IgD-negative memory B cell (primary cell): ENCODE data around the gene PPP2R2D. TPM values are rescaled to one million over a fixed set of nuclear protein-coding genes. Genes with fewer than 3 reads are reported as not detected.

Experiments
- H3K27ac Mint-ChIP-seq, 3 donors: one replicate each; pipeline ENCODE4 v1.8.0; 2020 to 2022; ENCODE audit warnings: mild to moderate bottlenecking in 3 of 3, mixed read lengths in 3 of 3, moderate library complexity in 1 of 3
- H3K27me3 Mint-ChIP-seq: one replicate; pipeline ENCODE4 v1.8.0; 2021; ENCODE audit warnings: mixed read lengths
- H3K36me3 Mint-ChIP-seq: one replicate; pipeline ENCODE4 v1.8.0; 2020; ENCODE audit warnings: mild to moderate bottlenecking, mixed read lengths
- H3K4me1 Mint-ChIP-seq, 3 donors: one replicate each; pipeline ENCODE4 v1.8.0; 2020 to 2022; ENCODE audit warnings: mixed read lengths in 3 of 3, mild to moderate bottlenecking in 1 of 3
- H3K4me3 Mint-ChIP-seq, 4 donors: one replicate each; pipeline ENCODE4 v1.8.0; 2020 to 2022; ENCODE audit warnings: mild to moderate bottlenecking in 4 of 4, mixed read lengths in 4 of 4, moderate library complexity in 3 of 4
- H3K9me3 Mint-ChIP-seq, 3 donors: one replicate each; pipeline ENCODE4 v1.8.0; 2020 to 2021; ENCODE audit warnings: mixed read lengths in 3 of 3, mild to moderate bottlenecking in 1 of 3
- polyA plus RNA-seq: library from polyadenylated mRNA; unstranded; fragments of 300-500 nt; fragmentation: Illumina TruSeq; gene quantifications from one replicate; pipeline ENCODE4 v1.2.3, GENCODE V29; 2021

The PPP2R2D gene
- polyA plus RNA-seq, 1 donor from 2014 or later: 17.1 TPM

DNA sequence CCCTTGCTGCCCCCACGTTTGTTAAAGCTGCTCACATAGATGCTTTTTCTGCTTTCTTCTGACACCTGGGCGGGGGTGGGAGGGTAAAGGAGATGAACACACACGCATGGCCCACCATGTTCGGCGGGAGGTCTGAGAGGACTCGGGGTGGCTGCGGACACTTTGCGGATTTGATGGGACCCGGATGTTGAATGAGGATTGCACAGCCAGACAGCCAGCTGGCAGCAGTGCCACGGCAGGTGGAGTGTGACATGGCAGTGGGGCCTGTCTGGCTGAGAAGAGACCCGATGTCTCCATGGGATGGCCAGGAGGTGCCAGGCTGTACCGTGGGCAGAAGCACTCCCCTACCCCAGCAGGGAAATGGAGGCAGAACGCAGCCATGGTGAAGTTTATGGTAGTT, 31.2 kb downstream of the PPP2R2D start:
- no peaks in the 10 kb centered on the region for H3K9me3 Mint-ChIP-seq
- no peaks in the 10 kb centered on the region for H3K27me3 Mint-ChIP-seq
- no peak overlapping the region for H3K4me3 Mint-ChIP-seq
- peak overlapping the region in 1 of 3 donors; percentile 78 for H3K27ac Mint-ChIP-seq
- H3K4me1 Mint-ChIP-seq: peaks cover 21 to 34% (median 30%) of the 10 kb centered on the region in 3 donors
- no peaks in the 10 kb centered on the region for H3K36me3 Mint-ChIP-seq

DNA sequence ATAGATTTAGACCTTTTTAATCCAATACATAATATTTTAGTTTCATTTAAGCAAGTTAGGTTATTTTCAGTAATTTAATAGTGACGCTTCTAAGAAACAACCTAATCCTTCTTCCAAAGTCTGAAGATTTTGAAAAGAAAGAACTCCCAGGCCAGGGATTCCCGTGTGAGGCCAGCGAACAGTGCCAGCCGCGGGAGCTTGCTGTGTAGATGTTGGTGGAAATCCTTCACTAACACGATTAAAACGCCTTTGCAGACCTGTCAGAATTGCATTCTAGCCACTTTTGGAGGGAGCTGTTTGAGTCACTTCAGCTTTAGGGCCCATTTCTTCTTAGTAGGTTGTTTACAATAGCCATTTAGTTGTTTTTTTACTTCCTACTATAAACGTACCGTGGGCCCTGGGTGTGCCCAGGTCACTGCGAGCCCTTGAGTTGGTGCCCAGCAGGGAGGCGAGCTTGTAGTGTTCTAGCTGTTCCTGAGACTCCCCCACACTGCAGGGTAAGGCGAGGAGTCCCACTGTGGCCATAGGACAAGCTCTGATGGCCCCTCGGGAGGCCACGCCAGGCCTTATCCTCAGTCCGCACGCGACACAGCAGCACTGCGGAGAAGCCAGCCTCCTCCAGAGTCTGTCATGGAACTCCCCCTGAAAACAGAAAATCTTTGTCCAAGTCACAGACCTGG, 32.3 kb downstream of the PPP2R2D start:
- Mint-ChIP-seq H3K4me3 (no peak overlapping the region), H3K36me3 (no peaks in the 10 kb centered on the region), H3K27ac (no peak overlapping the region), H3K4me1 (peaks cover 14 to 23% (median 20%) of the 10 kb centered on the region in 3 donors), H3K27me3 (no peaks in the 10 kb centered on the region), H3K9me3 (no peaks in the 10 kb centered on the region)

DNA sequence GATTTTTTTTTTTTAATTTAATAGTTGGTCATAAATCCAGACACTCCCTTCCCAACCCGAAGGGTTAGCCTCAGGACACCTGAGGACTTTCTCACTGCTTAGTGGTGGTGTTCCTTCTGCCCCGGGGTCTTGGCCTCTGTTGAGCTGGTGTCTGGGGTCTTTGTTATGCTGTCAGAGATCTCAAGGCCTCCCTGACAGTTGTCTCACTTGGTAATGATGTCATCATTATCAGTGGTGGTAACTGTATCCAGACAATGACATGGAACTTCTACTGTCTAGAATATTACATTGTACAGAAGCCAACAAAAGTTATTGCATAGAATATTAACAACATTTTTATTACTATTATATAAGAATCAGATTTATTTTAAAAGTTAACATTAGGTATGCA, 32.9 kb downstream of the PPP2R2D start:
- Mint-ChIP-seq H3K9me3 (no peaks in the 10 kb centered on the region), H3K4me3 (no peak overlapping the region), H3K4me1 (peaks cover 9 to 17% (median 14%) of the 10 kb centered on the region in 3 donors), H3K27me3 (no peaks in the 10 kb centered on the region), H3K27ac (no peak overlapping the region), H3K36me3 (no peaks in the 10 kb centered on the region)

DNA sequence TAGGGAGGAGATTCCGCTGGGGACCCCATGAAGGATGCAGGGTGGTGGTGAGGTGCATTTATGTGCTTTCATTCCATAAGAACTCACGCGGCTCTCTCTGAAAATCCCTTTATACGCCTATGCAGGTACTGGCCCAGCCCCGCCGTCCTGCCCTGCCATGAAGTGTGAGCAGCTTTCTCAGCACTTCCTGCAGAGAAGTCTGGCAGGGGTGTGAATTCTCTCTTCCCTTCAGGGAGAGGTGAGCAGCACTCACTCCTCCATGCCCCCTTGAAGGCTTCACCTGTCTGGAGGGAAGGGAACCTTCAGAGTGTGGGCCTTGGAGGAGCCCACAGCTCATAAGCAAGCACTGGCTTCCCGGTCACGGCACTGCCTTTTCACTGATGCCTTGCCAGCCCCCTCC, 34.0 kb downstream of the PPP2R2D start:
- Mint-ChIP-seq H3K27ac (no peak overlapping the region), H3K9me3 (no peaks in the 10 kb centered on the region), H3K36me3 (no peaks in the 10 kb centered on the region), H3K4me1 (peaks cover 7 to 9% (median 8%) of the 10 kb centered on the region in 3 donors), H3K4me3 (no peak overlapping the region), H3K27me3 (no peaks in the 10 kb centered on the region)

DNA sequence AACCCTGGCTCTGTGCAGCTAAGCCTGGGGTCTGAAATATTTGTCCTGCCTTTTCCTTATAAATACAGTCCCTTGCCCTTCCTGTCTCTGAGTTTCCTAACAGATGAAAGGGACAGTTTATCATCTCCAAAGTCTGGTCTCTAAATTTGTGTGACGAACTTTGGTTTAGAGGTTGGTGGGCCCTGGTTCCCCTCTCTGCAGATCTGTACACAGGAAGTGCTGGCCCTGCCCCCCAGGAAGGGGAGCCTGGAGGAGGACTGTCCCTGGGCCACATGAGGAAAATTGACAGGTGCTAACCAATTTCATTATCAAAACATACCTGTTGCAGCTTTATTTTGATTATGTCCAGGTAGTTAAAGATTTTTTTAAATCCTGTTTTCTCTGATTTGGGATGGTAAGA, 34.5 kb downstream of the PPP2R2D start:
- Mint-ChIP-seq H3K27me3 (no peaks in the 10 kb centered on the region), H3K9me3 (no peaks in the 10 kb centered on the region), H3K27ac (no peak overlapping the region), H3K4me3 (no peak overlapping the region), H3K36me3 (no peaks in the 10 kb centered on the region), H3K4me1 (peaks cover 4 to 6% (median 4%) of the 10 kb centered on the region in 3 donors)

DNA sequence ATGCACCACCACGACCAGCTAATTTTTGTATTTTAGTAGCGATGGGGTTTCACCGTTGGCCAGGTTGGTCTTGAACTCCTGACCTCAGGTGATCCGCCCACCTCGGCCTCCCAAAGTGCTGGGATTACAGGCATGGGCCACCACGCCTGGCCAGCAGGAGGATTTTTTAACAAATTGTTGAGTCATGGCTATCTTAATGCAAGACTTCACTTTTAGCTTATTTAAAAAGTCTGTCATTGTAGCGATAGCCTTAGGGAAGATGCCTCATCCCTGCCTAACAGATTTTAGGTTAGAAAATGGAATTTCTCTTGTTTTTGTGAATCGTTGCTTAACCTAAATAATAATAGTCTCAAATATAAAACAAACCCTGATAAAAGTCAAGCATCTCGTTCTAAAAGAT, 35.5 kb downstream of the PPP2R2D start:
- H3K9me3 Mint-ChIP-seq: no peaks in the 10 kb centered on the region
- peaks cover 0 to 3% (median 2%) of the 10 kb centered on the region in 3 donors for H3K4me1 Mint-ChIP-seq
- H3K36me3 Mint-ChIP-seq: no peaks in the 10 kb centered on the region
- no peaks in the 10 kb centered on the region for H3K27me3 Mint-ChIP-seq
- no peak overlapping the region for H3K27ac Mint-ChIP-seq
- H3K4me3 Mint-ChIP-seq: no peak overlapping the region

DNA sequence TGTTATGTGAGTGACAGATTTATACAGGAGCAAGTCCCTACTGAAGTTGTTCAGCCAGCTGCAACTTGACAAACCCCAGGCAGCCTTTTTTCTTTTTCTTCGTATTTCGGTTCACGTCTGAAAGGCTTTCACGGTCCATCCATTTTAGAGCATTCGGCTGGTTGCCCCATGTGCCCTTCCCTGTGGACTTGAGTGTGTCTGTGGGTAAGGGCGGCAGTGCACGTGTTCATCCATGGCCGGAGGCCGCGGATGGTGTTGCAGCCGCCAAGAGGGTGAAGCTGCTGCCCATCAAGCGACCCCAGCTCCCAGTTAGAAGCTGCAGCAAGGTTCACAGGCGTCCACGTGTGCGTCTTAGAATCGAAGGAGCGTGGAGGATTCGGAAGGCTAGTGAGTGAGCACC, 35.9 kb downstream of the PPP2R2D start:
- no peaks in the 10 kb centered on the region for H3K27me3 Mint-ChIP-seq
- no peak overlapping the region for H3K4me3 Mint-ChIP-seq
- no peaks in the 10 kb centered on the region for H3K9me3 Mint-ChIP-seq
- H3K4me1 Mint-ChIP-seq: peaks cover 0 to 3% (median 2%) of the 10 kb centered on the region in 3 donors
- no peaks in the 10 kb centered on the region for H3K36me3 Mint-ChIP-seq
- H3K27ac Mint-ChIP-seq: no peak overlapping the region

DNA sequence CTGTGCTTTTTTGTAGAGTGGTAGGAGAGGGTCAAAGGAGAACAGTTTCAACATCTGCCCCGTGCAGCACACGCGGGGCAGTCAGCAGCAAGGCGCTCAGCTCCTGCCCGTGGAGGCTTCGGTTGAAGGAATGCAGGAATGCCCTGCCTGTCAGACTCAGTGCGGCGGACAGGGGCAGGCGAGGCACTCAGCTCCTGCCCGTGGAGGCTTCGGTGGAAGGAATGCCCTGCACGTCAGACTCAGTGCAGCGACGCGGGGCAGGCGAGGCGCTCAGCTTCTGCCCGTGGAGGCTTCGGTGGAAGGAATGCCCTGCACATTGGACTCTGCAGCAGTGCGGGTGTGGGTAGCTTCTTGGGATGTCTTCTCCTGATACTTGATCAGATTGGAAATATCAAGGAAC, 37.0 kb downstream of the PPP2R2D start:
- no peaks in the 10 kb centered on the region for H3K36me3 Mint-ChIP-seq
- no peaks in the 10 kb centered on the region for H3K27me3 Mint-ChIP-seq
- H3K9me3 Mint-ChIP-seq: no peaks in the 10 kb centered on the region
- peaks cover 0 to 3% (median 0%) of the 10 kb centered on the region in 3 donors for H3K4me1 Mint-ChIP-seq
- no peak overlapping the region for H3K4me3 Mint-ChIP-seq
- no peak overlapping the region for H3K27ac Mint-ChIP-seq

DNA sequence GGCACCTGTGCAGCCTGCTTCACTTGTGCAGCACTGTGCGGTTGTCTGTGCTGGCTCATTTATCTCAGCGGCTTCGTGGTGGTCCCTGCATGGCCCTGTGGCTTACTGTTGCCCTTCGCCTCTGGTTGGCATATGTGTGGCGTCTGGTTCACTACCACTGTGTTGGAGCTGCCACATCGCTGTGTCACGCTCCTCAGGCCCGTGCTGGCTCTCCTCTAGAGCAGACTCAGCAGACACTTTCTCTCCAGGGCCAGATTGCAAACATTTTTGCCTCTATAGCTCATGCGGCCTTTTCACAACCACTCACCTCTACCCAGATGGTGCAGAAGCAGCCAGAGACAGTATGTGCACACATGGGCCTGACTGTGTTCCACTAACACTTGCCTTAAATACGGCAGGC, 37.9 kb downstream of the PPP2R2D start:
- H3K4me1 Mint-ChIP-seq: peaks cover 0 to 3% (median 0%) of the 10 kb centered on the region in 3 donors
- H3K9me3 Mint-ChIP-seq: no peaks in the 10 kb centered on the region
- peaks cover 2% of the 10 kb centered on the region for H3K36me3 Mint-ChIP-seq
- no peak overlapping the region for H3K4me3 Mint-ChIP-seq
- no peak overlapping the region for H3K27ac Mint-ChIP-seq
- H3K27me3 Mint-ChIP-seq: no peaks in the 10 kb centered on the region

DNA sequence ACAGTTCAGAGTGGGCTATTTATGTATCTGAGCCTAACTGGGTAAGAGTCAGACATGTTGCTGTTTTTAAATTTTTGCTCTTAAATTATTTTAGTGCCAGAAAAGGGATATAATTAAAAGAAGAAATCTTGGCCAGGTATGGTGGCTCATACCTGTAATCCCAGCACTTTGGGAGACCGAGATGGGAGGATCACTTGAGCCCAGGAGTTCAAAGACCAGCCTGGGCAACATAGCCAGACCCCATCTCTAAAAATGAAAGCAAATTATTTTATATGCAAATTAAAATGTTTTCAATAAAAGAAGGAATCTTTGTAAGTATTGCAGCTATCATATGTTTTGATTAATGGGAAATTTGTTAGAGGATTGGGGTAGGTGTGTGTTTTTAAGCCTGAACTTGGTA, 41.6 kb downstream of the PPP2R2D start:
- Mint-ChIP-seq H3K36me3 (peaks cover 10% of the 10 kb centered on the region), H3K9me3 (no peaks in the 10 kb centered on the region), H3K27ac (no peak overlapping the region), H3K4me1 (no peaks in the 10 kb centered on the region), H3K27me3 (no peaks in the 10 kb centered on the region), H3K4me3 (no peak overlapping the region)

DNA sequence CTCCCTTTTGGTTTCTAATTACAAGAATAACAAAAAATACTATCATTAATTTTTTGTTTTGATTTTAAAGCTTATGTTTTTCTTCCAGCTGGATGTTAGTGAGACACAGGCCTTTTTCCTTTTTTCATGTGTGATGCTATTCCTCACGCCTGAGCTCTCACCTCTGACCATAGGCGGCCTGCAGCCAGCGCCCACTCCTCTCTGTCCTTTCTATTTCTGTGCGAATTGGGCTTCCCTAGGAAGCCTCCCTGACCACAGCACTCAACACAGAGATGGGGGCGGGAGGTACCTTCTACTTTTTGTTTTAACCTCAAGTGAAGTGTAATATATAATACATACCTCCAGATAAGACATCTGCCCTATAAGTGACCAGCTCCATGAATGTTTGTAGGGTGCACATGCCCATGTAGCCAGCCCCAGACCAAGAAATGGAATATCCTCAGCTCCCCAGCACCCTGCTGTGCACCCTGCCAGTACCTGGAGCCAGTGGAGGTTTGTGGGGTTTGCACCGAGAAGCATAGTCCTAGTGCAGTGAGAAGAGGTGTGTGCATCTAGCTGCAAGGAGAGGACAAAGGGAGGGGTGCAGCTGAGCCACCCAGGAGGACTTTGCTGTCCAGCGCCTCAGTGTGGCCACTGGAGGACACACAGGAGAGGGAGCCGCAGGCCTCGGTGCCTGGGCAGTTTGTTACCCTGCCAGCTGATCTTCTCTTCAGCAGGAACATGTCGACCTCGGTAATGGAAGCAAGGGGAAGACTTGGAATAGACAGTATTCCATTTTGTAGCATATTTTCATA, 42.4 kb downstream of the PPP2R2D start:
- Mint-ChIP-seq H3K4me3 (peak overlapping the region in 1 of 4 donors; percentile 30), H3K27me3 (no peaks in the 10 kb centered on the region), H3K36me3 (peaks cover 10% of the 10 kb centered on the region), H3K9me3 (no peaks in the 10 kb centered on the region), H3K4me1 (no peaks in the 10 kb centered on the region), H3K27ac (no peak overlapping the region)

DNA sequence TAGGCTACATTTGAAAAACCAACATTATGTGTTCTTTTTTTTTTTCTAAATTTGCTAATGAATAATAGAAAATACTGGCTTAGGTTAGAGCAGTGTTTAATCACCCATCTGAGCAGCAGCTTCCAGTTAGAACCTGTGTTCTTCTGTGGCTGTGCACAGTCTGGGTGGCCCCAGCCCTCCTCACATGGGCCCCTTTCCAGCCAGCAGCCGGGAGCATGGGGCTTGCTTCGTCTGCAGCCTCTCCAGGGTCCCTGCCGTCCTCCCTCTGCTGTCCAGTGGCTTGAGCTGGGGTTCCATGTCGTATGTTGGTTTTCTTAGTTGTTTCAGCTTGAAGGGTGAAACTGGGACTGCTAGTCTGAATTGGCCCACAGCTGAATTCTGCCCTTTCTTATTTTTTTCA, 43.6 kb downstream of the PPP2R2D start:
- H3K36me3 Mint-ChIP-seq: peaks cover 10% of the 10 kb centered on the region
- no peak overlapping the region for H3K27ac Mint-ChIP-seq

DNA sequence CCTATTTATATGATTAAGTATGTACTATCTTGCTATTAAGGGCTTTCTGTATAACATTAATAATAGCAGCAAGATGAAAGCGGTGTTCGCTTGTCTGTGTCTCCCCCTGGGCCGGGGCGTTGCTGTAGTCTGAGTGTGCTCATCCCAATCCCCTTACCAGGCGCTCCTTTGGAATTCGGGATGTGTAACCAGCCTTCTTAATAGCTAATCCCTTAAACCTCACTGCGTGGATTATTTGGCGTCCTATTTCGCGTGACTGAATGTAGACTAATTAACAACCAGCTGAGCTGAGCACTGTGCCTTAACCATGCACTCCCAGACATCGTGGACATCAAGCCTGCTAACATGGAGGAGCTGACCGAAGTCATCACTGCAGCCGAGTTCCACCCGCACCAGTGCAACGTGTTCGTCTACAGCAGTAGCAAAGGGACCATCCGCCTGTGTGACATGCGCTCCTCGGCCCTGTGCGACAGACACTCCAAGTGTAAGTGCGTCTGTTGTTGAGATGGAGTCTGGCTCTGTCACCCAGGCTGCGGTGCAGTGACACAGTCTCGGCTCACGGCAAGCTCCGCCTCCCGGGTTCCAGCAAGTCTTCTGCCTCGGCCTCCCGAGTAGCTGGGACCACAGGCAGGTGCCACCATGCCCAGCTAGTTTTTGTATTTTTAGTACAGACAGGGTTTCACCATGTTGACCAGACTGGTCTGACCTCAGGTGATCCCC, 44.3 kb downstream of the PPP2R2D start:
- H3K36me3 Mint-ChIP-seq: peaks cover 10% of the 10 kb centered on the region
- H3K27ac Mint-ChIP-seq: no peak overlapping the region
- no peaks in the 10 kb centered on the region for H3K9me3 Mint-ChIP-seq
- H3K27me3 Mint-ChIP-seq: no peaks in the 10 kb centered on the region
- no peaks in the 10 kb centered on the region for H3K4me1 Mint-ChIP-seq
- no peak overlapping the region for H3K4me3 Mint-ChIP-seq

More for the DNA sequence above, 43.6 kb downstream of the PPP2R2D start:
- no peaks in the 10 kb centered on the region for H3K4me1 Mint-ChIP-seq
- no peaks in the 10 kb centered on the region for H3K9me3 Mint-ChIP-seq
- no peak overlapping the region for H3K4me3 Mint-ChIP-seq
- H3K27me3 Mint-ChIP-seq: no peaks in the 10 kb centered on the region

DNA sequence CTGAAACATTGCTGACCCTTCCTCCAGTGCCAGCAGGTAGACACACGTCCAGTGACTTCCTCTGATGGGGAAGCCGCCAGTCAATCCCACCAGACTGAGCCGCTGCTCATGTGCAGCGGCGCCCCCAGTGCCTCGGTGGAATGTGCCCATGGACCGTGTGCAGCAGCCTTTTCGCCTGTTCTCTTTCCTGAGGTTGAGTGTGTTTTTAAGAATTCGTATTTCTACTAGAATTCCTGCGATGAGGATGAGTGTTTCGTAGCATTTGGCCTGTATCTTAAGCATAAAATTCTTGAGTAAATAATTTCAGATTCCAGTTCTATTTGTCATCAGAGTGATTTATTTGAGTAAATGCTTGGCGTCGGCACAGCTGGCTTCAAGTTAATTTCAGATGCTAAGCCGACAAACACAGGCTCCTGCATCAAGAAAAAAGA, 45.5 kb downstream of the PPP2R2D start:
- H3K36me3 Mint-ChIP-seq: peaks cover 10% of the 10 kb centered on the region
- no peak overlapping the region for H3K4me3 Mint-ChIP-seq
- peaks cover 0 to 3% (median 0%) of the 10 kb centered on the region in 3 donors for H3K4me1 Mint-ChIP-seq
- no peaks in the 10 kb centered on the region for H3K9me3 Mint-ChIP-seq
- H3K27ac Mint-ChIP-seq: no peak overlapping the region
- no peaks in the 10 kb centered on the region for H3K27me3 Mint-ChIP-seq

DNA sequence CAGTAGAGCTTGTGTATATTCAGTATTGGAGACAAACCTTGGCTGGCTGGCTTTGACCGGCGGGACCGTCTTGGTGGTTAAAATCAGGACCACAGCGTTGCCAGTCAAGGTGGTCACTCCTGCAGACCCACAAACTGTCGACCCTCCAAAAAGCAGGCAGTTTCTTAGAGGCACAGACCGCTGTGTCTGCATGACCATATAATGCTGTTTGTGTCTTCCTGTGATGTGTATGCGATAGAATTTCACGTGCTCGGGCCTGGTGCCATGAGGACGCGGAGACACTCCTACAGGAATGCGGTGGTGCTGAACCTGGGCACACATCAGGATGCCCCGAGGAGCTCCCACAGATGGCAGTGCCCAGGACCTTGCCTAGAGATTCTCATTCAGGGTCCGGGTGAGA, 46.1 kb downstream of the PPP2R2D start:
- Mint-ChIP-seq H3K4me1 (peaks cover 0 to 3% (median 0%) of the 10 kb centered on the region in 3 donors), H3K9me3 (no peaks in the 10 kb centered on the region), H3K27me3 (no peaks in the 10 kb centered on the region), H3K27ac (no peak overlapping the region), H3K36me3 (peaks cover 10% of the 10 kb centered on the region), H3K4me3 (no peak overlapping the region)
